ENCODE data around the gene CMTR1. TPM values are rescaled to one million over a fixed set of nuclear protein-coding genes. Genes with fewer than 3 reads are reported as not detected.
A peak's percentile ranks its signal among the peaks of the same experiment; 100 is the strongest.

Gene CMTR1
- total and polyA plus RNA-seq, 2 of the 13 experiments (the other 11 are each of a cell fraction or from before 2014, with no cell fraction given): 19.7 to 55.2 TPM

GRCh38 chr6:37432590-37432915 is 468 bp upstream of the CMTR1 start (continued):
- TF ChIP-seq FOXO4 (CRISPR knock-in tag; conservative IDR thresholded peaks at IDR 0.05) (peak; percentile 80; the same call in 1 of the 2 replicates), SP5 (CRISPR knock-in tag; IDR thresholded peaks at IDR 0.05; ENCODE audit: borderline replicate concordance, low read depth) (no peak), SOX6 (IDR thresholded peaks at IDR 0.05) (no peak), SOX6 (CRISPR knock-in tag; IDR thresholded peaks at IDR 0.05) (no peak), ZNF160 (CRISPR knock-in tag; IDR thresholded peaks at IDR 0.05) (no peak), MBD4 (IDR thresholded peaks at IDR 0.05; ENCODE audit: borderline replicate concordance, low read length) (no peak), ZNF207 (IDR thresholded peaks at IDR 0.05; ENCODE audit: borderline replicate concordance) (no peak), ZNF17 (CRISPR knock-in tag; IDR thresholded peaks at IDR 0.05) (no peak), ZNF414 (CRISPR knock-in tag; IDR thresholded peaks at IDR 0.05) (0 out of 2 replicates have a peak, but pooled peaks have one; percentile 17), ELF4 (CRISPR knock-in tag; IDR thresholded peaks at IDR 0.05; ENCODE audit: borderline replicate concordance) (no peak)

DNA sequence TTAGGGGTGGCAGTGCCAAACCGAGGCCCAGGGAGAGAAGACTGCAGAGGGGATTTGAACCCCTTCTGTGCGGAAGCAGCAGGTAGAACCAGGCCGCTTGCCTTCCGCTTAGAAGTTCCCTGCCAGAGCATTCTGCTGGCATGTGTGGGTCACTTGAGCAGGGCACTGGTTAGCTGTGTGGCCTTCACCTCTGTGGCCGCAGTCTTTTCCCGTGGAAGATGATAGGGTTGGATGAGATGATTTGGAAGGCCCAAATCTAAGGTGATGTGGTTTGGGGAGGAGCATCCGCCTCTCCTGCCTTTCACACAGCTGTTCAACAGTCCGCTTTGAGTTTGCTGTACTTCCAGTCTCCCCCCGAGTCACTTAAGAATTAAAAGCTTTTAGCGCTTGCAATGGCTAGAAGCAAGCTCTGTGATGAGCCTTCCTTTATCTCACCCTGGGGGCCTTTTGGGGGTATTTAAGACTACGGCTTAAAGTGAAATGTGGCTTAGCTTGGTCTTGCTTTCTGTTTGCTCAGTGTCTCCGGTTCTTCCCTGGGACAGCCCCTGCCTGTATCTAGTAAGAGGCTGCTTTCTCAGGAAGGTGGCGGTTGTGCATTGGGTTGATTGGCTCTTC is 743 bp downstream of the CMTR1 start:
- ChIA-PET POLR2A (interaction anchor here (1.3 kb wide), 2 partner anchors 21 to 67 kb away, joined by 3 read pairs; no protein-coding TSS in a partner anchor), CTCF (ENCODE audit: low intra/inter-chr PET ratio, low total read pairs) (no interaction called here)
- peaks cover 22% of the 10 kb centered on the region for H3K79me2 ChIP-seq (ENCODE audit: insufficient read depth, low read length)
- TSS peak; percentile 64 for BruUV-seq (replicated peaks)
- peaks cover 10 to 29% of the 10 kb centered on the region in 2 experiments for H3K36me3 ChIP-seq (replicated peaks in 1 of 2; ENCODE audit: control insufficient read depth in 1 of 2, insufficient read depth in 2 of 2, low read length in 2 of 2)
- H3K27ac ChIP-seq (ENCODE audit: extremely low read length, insufficient read depth, low read length): peak overlapping the region; percentile 67
- DNase-seq (ENCODE audit: low spot score): peak; percentile 16
- H3K4me3 ChIP-seq (replicated peaks in 1 of 3; ENCODE audit: insufficient read depth in 1 of 3, low read depth in 2 of 3, low read length in 3 of 3): peak overlapping the region; percentile 87 to 98 (median 90)
- in situ Hi-C loops (cut with HindIII; ENCODE audit: extremely low pct_ligation_motif_present, low pct_unique_long_range_greater_than_20kb): no loop called here
- no peak for FAIRE-seq
- intact Hi-C loops (cut with micrococcal nuclease; ENCODE audit: unreplicated experiment): loop anchor here (2.0 to 5.0 kb wide), 2 partner anchors 65 to 106 kb away; no protein-coding TSS in a partner anchor
- no peaks in the 10 kb centered on the region for H4K20me1 ChIP-seq (ENCODE audit: insufficient read depth, low read length)
- peaks cover 23% of the 10 kb centered on the region for H3K4me1 ChIP-seq (ENCODE audit: insufficient read depth, low read length)
- peak overlapping the region; percentile 88 for H3K4me2 ChIP-seq (ENCODE audit: low read depth, low read length)
- ATAC-seq: peak; percentile 68
- 4% methylated on average over 11 of the region's 13 CpGs for WGBS (ENCODE audit: low lambda C conversion rate)
- no peaks in the 10 kb centered on the region; a peak in 1 of 5 replicates for H3K27me3 ChIP-seq (ENCODE audit: control insufficient read depth in 1 of 2, insufficient read depth in 2 of 2, low read length in 2 of 2)
- H3K9me3 ChIP-seq (ENCODE audit: low read length): no peaks in the 10 kb centered on the region
- peak overlapping the region; percentile 86 for H3K9ac ChIP-seq (ENCODE audit: insufficient read depth, low read depth, low read length)
- H2AFZ ChIP-seq (ENCODE audit: low read length): no peak overlapping the region
- TF ChIP-seq HIC2 (CRISPR knock-in tag; IDR thresholded peaks at IDR 0.05; ENCODE audit: low read depth) (0 out of 2 replicates have a peak, but pooled peaks have one; percentile 18), RORA (CRISPR knock-in tag; IDR thresholded peaks at IDR 0.05) (no peak), ETV6 (CRISPR knock-in tag; conservative IDR thresholded peaks at IDR 0.05) (no peak), ZFP36L1 (CRISPR knock-in tag; IDR thresholded peaks at IDR 0.05) (0 out of 2 replicates have a peak, but pooled peaks have one; percentile 39), ZNF576 (CRISPR knock-in tag; IDR thresholded peaks at IDR 0.05) (0 out of 2 replicates have a peak, but pooled peaks have one; percentile 48), AHR (CRISPR knock-in tag; IDR thresholded peaks at IDR 0.05) (peak; percentile 10; the same call in 1 of the 2 replicates), HHEX (CRISPR knock-in tag; IDR thresholded peaks at IDR 0.05) (0 out of 2 replicates have a peak, but pooled peaks have one; percentile 8), MEF2D (CRISPR knock-in tag; IDR thresholded peaks at IDR 0.05) (peak; percentile 39; the same call in 1 of the 2 replicates), ZNF546 (CRISPR knock-in tag; conservative IDR thresholded peaks at IDR 0.05) (no peak), ZNF605 (CRISPR knock-in tag; IDR thresholded peaks at IDR 0.05) (no peak), RARA (CRISPR knock-in tag; IDR thresholded peaks at IDR 0.05) (peak; percentile 19; the same call in 1 of the 2 replicates)

All from HepG2 (cell line).